Small intestine (tissue), 7 donors: ENCODE data around the gene VARS2. TPM values are rescaled to one million over a fixed set of nuclear protein-coding genes. Genes with fewer than 3 reads are reported as not detected.

Experiments used
- DNase-seq, 2 donors: peaks; one replicate each; pipeline versions ENCODE4 v3.0.0 to v3.0.0-alpha.2; 2013
- FAIRE-seq: peaks from 2 replicates; lab custom pipeline; 2012; peaks lifted over from hg19 to GRCh38; lab: Jason Lieb, UNC
- H3K27ac ChIP-seq, 3 donors: one replicate each; pipeline ENCODE4 v1.5.1; 2013; ENCODE audit warnings: low read length in 2 of 3, mild to moderate bottlenecking in 2 of 3, control low read depth in 1 of 3, inconsistent platforms in 1 of 3, low read depth in 1 of 3, moderate library complexity in 1 of 3
- H3K27me3 ChIP-seq, 3 donors: one replicate each; pipeline ENCODE4 v1.6.1; 2013; ENCODE audit warnings: low read length in 3 of 3, inconsistent platforms in 1 of 3; ENCODE audit not compliant: control insufficient read depth in 3 of 3, insufficient read depth in 3 of 3
- H3K36me3 ChIP-seq, 3 donors: one replicate each; pipeline ENCODE4 v1.6.1; 2013; ENCODE audit warnings: low read length in 3 of 3, inconsistent platforms in 1 of 3, low read depth in 1 of 3, mild to moderate bottlenecking in 1 of 3, moderate library complexity in 1 of 3; ENCODE audit not compliant: control insufficient read depth in 3 of 3, insufficient read depth in 2 of 3
- H3K4me1 ChIP-seq, 3 donors: one replicate each; pipeline ENCODE4 v1.6.1; 2013; ENCODE audit warnings: low read length in 2 of 3, inconsistent platforms in 1 of 3, low read depth in 1 of 3, mild to moderate bottlenecking in 1 of 3, moderate library complexity in 1 of 3; ENCODE audit not compliant: control insufficient read depth in 3 of 3, insufficient read depth in 2 of 3
- H3K4me3 ChIP-seq, 3 donors: one replicate each; pipeline ENCODE4 v1.5.1; 2013; ENCODE audit warnings: low read length in 3 of 3, control low read depth in 1 of 3, inconsistent platforms in 1 of 3, low read depth in 1 of 3, mild to moderate bottlenecking in 1 of 3, moderate library complexity in 1 of 3
- H3K9me3 ChIP-seq, 2 donors: one replicate each; pipeline ENCODE4 v1.6.1; 2013; ENCODE audit warnings: low read depth in 1 of 2, low read length in 1 of 2; ENCODE audit not compliant: control insufficient read depth in 2 of 2, insufficient read depth in 1 of 2
- WGBS, 3 donors: extraction: QIAGEN DNeasy Blood & Tissue Kit; methylation state at CpG; one replicate each; pipeline ENCODE4 v1.1.7; 2013; 5-methylcytosine and 5-hydroxymethylcytosine counted together
- polyA plus RNA-seq, 4 donors: library from polyadenylated mRNA; stranded (reverse) in 3 of 4; unstranded in 1 of 4; fragments of 200-250 nt in 3 of 4; fragments of 120-200 nt in 1 of 4; gene quantifications; one replicate each; pipeline versions ENCODE4 v1.2.1 to v1.2.3, GENCODE V29; 2013
- donor health status: healthy with polysubstance abuse.
- donor health status: control.
- donor health status: control.
- donor health status: Bipolar disorder and iron deficiency.
- donor health status: healthy.

Gene VARS2
- polyA plus RNA-seq, 4 donors: 25.4 to 54.9 (median 41.9) TPM

- 77 to 82% (median 81%) methylated on average over 18 of the region's 18 CpGs for WGBS, 3 donors
- H3K36me3 ChIP-seq: no peaks in the 10 kb centered on the region
- peaks cover 0 to 5% (median 4%) of the 10 kb centered on the region in 3 donors for H3K4me1 ChIP-seq
- FAIRE-seq: no peak
- no peak overlapping the region for H3K27ac ChIP-seq
- peaks cover 0 to 17% of the 10 kb centered on the region in 2 donors for H3K9me3 ChIP-seq
- DNase-seq: no peak
- no peak overlapping the region for H3K4me3 ChIP-seq
- H3K27me3 ChIP-seq: no peaks in the 10 kb centered on the region
Observed at GRCh38 chr6:30875244-30876038, 38.6 kb upstream of the VARS2 start.

- H3K9me3 ChIP-seq: peaks cover 0 to 11% of the 10 kb centered on the region in 2 donors
- 61 to 76% (median 67%) methylated on average over 4 of the region's 4 CpGs for WGBS, 3 donors
- H3K4me3 ChIP-seq: no peak overlapping the region
- peaks cover 0 to 7% (median 5%) of the 10 kb centered on the region in 3 donors for H3K4me1 ChIP-seq
- H3K36me3 ChIP-seq: no peaks in the 10 kb centered on the region
- FAIRE-seq (no peak), DNase-seq (no peak)
- H3K27ac ChIP-seq: no peak overlapping the region
- H3K27me3 ChIP-seq: no peaks in the 10 kb centered on the region
Observed at GRCh38 chr6:30876039-30876730, 37.9 kb upstream of the VARS2 start.

- H3K27me3 ChIP-seq: no peaks in the 10 kb centered on the region
- peaks cover 0 to 18% (median 5%) of the 10 kb centered on the region in 3 donors for H3K4me1 ChIP-seq
- no peak for FAIRE-seq
- H3K9me3 ChIP-seq: peaks cover 0 to 5% of the 10 kb centered on the region in 2 donors
- DNase-seq: peak; percentile 95
- 12 to 18% (median 15%) methylated on average over 15 of the region's 15 CpGs for WGBS, 3 donors
- peak overlapping the region in 2 of 3 donors; percentile 15 to 22 for H3K4me3 ChIP-seq
- H3K27ac ChIP-seq: peak overlapping the region; percentile 8 to 67 (median 12)
- no peaks in the 10 kb centered on the region for H3K36me3 ChIP-seq
Observed at GRCh38 chr6:30877419-30878262, 36.4 kb upstream of the VARS2 start.

GRCh38 chr6:30879684-30880427, 34.2 kb upstream of the VARS2 start:
- WGBS, 3 donors: 85 to 90% (median 89%) methylated on average over 8 of the region's 8 CpGs
- DNase-seq (no peak), FAIRE-seq (no peak)

GRCh38 chr6:30880698-30881252, 33.3 kb upstream of the VARS2 start:
- Histone ChIP-seq H3K27me3 (no peaks in the 10 kb centered on the region), H3K27ac (peak overlapping the region in 1 of 3 donors; percentile 60), H3K4me1 (peaks cover 0 to 30% (median 5%) of the 10 kb centered on the region in 3 donors), H3K9me3 (no peaks in the 10 kb centered on the region), H3K36me3 (peaks cover 0 to 3% (median 0%) of the 10 kb centered on the region in 3 donors), H3K4me3 (peak overlapping the region in 1 of 3 donors; percentile 20)
- WGBS, 3 donors: 84 to 92% (median 89%) methylated on average over 13 to 16 of the region's 16 CpGs
- FAIRE-seq (no peak), DNase-seq (no peak)

More at GRCh38 chr6:30879684-30880427, 34.2 kb upstream of the VARS2 start:
- H3K36me3 ChIP-seq: peaks cover 0 to under 1% (median 0%) of the 10 kb centered on the region in 3 donors
- H3K4me3 ChIP-seq: no peak overlapping the region
- no peaks in the 10 kb centered on the region for H3K27me3 ChIP-seq
- H3K9me3 ChIP-seq: no peaks in the 10 kb centered on the region
- H3K27ac ChIP-seq: no peak overlapping the region
- H3K4me1 ChIP-seq: peaks cover 0 to 20% (median 5%) of the 10 kb centered on the region in 3 donors

- Histone ChIP-seq H3K9me3 (no peaks in the 10 kb centered on the region), H3K27me3 (no peaks in the 10 kb centered on the region), H3K27ac (peak overlapping the region in 2 of 3 donors; percentile 70 to 91), H3K36me3 (peaks cover 0 to 7% (median 0%) of the 10 kb centered on the region in 3 donors), H3K4me1 (peaks cover 0 to 38% (median 6%) of the 10 kb centered on the region in 3 donors), H3K4me3 (peak overlapping the region in 1 of 3 donors; percentile 20)
- DNase-seq (peak in 1 of 2 donors; percentile 31), FAIRE-seq (no peak)
- WGBS, 3 donors: 77 to 85% (median 81%) methylated on average over 13 to 14 of the region's 14 CpGs
Observed at GRCh38 chr6:30881392-30882203, 32.4 kb upstream of the VARS2 start.
